GM13977 (cell line): ENCODE results near the gene MORC4.

Experiments used
- DNase-seq: peaks from one replicate; pipeline ENCODE4 v3.0.0; 2012; ENCODE audit warnings: low spot score
- in situ Hi-C: fragments of 300-500 bp; cut with MboI; formaldehyde crosslinking; loops from one replicate; pipeline ENCODE4 v1.12.0; 2022; ENCODE audit warnings: low sequenced_read_pairs, low pct_unique_long_range_greater_than_20kb, mixed read lengths, inconsistent platforms; ENCODE audit not compliant: unreplicated experiment
- TF ChIP-seq, protein P1 (sequence below): IDR thresholded peaks from 2 replicates; pipeline ENCODE4 v1.5.1; 2012; ENCODE audit warnings: mild to moderate bottlenecking, control low read depth; ENCODE audit not compliant: insufficient read depth; ENCODE audit errors: extremely low read depth, missing control alignments

MORC4 gene

DNA sequence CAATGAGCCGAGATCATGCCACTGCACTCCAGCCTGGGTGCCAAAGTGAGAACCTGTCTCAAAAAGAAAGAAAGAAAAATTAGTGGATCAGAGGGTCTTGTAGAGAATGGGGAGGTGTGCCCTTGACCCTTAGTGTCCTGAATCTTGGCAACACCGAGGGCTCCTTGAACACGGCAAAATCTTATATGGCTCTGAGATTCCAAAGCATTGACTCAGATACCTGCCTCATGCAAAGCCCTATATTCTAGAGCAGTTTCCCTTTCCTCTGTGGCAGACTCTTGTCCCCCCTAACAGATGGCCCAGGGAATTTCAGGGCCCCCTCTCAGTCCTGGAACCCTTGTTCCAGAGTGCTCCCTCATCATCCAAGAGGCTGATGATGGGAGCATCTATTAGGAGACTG is 73.0 kb downstream of the MORC4 start:
- TF ChIP-seq, protein P1, sequence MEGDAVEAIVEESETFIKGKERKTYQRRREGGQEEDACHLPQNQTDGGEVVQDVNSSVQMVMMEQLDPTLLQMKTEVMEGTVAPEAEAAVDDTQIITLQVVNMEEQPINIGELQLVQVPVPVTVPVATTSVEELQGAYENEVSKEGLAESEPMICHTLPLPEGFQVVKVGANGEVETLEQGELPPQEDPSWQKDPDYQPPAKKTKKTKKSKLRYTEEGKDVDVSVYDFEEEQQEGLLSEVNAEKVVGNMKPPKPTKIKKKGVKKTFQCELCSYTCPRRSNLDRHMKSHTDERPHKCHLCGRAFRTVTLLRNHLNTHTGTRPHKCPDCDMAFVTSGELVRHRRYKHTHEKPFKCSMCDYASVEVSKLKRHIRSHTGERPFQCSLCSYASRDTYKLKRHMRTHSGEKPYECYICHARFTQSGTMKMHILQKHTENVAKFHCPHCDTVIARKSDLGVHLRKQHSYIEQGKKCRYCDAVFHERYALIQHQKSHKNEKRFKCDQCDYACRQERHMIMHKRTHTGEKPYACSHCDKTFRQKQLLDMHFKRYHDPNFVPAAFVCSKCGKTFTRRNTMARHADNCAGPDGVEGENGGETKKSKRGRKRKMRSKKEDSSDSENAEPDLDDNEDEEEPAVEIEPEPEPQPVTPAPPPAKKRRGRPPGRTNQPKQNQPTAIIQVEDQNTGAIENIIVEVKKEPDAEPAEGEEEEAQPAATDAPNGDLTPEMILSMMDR, result no peak
- DNase-seq, result no peak
- in situ Hi-C loops, result no loop called here

DNA sequence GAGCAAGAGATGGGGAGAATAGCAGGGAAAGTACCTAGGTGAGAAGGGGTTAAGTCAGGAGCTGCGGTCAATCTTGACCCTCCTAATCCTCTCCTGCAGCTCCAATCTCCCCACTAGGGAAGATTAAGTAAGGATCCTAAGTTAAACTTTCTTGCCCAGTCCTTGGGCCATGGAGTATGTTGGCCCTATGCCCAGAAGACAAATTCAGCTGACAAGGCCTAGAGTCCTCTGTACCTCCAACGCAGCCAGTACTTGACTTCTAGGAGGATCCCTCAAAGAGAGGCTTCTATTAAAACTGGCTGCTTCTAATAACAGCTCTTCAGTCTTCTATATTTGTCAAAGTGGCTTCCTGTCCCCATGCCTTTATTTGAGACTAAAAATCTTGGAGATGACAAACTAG is 78.4 kb downstream of the MORC4 start:
- no peak for DNase-seq
- TF ChIP-seq, protein P1, result no peak
- in situ Hi-C loops, result no loop called here

DNA sequence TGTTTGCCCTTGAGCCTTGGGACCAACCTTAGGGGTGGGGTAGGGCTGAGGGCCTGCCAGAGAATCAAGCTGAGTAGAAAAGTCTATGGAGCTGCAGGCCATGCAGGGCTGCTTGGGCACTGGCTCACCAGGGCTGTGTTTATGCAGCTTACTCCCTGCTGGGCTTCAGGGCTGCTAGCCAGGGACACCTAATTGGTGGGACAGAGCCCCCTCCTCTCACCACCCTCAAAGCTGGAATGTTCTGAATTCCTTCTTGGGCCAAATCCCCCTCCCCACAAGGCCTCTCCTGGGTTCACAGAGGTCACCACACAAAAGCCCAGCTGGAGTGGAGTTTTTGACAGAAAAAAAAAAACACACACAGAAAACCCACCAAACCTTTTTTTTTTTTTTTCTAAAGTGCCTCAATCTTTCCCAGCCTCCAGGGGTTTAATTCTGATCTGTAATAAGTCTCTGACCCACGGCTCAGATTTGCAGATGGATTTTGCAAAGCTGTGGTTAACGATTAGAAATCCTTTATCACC is 80.0 kb downstream of the MORC4 start, which contains the start of gene CLDN2:
Gene CLDN2, plus strand, starts transcription at position 471 of the 521 bp plus-strand sequence. CDS start 7,827 bp downstream, outside the sequence.
- TF ChIP-seq, protein P1, result no peak
- in situ Hi-C loops, result no loop called here
- no peak for DNase-seq

DNA sequence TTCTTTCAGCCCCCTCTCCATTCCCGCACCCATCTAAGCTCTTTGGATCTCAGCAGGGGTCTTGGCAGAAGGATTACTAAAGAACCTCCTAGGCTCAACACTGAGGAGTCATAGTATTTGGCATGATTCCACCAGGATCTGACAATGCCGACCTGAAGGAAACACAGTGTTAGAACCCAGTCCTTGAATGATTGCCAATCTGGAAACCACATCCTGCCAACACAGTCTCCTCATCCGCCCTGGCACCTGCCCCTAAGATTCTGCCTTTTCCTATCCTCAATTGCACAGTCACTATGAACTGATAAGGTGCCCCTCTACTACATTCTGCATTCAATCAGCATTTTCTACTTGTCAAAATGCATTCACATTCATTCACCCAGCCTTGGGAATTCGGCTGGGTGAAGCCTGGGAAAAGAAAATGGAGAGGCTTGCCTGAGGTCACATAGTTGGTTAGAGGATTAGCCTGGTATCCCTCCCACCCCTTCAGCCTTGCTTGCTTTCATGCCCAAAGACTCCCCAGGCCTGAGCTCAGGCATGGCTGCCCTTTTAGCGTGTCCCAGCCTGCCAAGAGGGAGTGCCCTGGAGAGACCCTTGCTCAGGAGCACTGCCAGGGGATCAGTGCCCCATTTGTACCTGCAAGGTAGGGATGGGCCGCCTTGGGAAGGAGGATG is 82.0 kb downstream of the MORC4 start:
- DNase-seq, result no peak
- TF ChIP-seq, protein P1, result no peak
- in situ Hi-C loops, result no loop called here

- TF ChIP-seq, protein P1, result no peak
- DNase-seq, result no peak
- in situ Hi-C loops, result no loop called here
Observed at GRCh38 chrX:106912864-106913263, 87.1 kb downstream of the MORC4 start.

DNA sequence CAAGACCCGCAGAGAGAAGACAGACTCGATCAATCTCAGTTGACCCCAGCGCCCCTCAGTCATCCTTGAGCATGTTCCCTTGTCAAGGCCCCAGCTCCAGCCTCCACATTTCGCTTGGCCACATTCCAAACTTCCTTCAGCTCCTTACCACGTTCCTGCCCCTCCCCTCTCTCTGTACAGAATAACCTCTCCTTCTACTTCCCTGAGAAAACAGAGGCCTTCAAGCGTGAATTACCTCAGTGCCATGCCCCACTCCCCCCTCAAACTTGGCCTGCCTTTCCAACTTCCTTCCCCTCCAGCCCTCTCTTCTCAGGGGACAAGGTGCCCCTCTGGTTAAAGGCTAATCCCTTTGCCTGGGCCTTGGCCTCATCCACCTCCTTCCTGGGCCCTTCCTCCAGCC is 93.7 kb downstream of the MORC4 start:
- TF ChIP-seq, protein P1, result no peak
- no peak for DNase-seq
- in situ Hi-C loops, result no loop called here
